Mucosa of descending colon (tissue), 3 donors: ENCODE measurements around the gene LHFPL3. TPM values are rescaled to one million over a fixed set of nuclear protein-coding genes. Genes with fewer than 3 reads are reported as not detected.

Source experiments
- ATAC-seq: fragments of 200-7000 bp; cut with Tn5 transposase; one replicate; pipeline ENCODE4 v1.9.1; 2020; ENCODE audit warnings: mild to moderate bottlenecking, moderate library complexity
- DNase-seq, 3 donors: peaks; one replicate each; pipeline ENCODE4 v3.0.0-alpha.2; 2020
- H3K36me3 ChIP-seq: fragments of 200-600 bp; one replicate; pipeline ENCODE4 v1.8.0; 2021; ENCODE audit warnings: low read depth, mild to moderate bottlenecking
- H3K4me1 ChIP-seq: fragments of 200-600 bp; one replicate; pipeline ENCODE4 v1.8.0; 2021; ENCODE audit warnings: low read depth, mild to moderate bottlenecking
- H3K4me3 ChIP-seq: fragments of 200-600 bp; one replicate; pipeline ENCODE4 v1.8.0; 2021; ENCODE audit warnings: mild to moderate bottlenecking
- H3K9me3 ChIP-seq: fragments of 200-600 bp; one replicate; pipeline ENCODE4 v1.8.0; 2021; ENCODE audit warnings: mild to moderate bottlenecking
- CTCF ChIP-seq: fragments of 200-600 bp; IDR thresholded peaks from one replicate; pipeline ENCODE4 v1.8.0; 2022; ENCODE audit warnings: antibody characterized with exemption, mild to moderate bottlenecking
- intact Hi-C, 2 donors: fragments of 100-400 bp; cut with DNase I in 1 of 2; cut with micrococcal nuclease in 1 of 2; formaldehyde crosslinking; loops; one replicate each; pipeline versions ENCODE4 v1.11.0 to v1.11.1; 2022; cut with DNase I, micrococcal nuclease
- total RNA-seq, 3 donors: library from RNA; stranded (reverse); fragmentation: NEBNext Ultra II Directional in 2 of 3; extraction: Animal tissue kit (Norgen Biotek cat#: 25700) in 2 of 3; gene quantifications; one replicate each; pipeline versions ENCODE4 v1.2.1 to v1.2.4, GENCODE V29; 2021 to 2023
- donor health status: DM: no; HTN: no; CAD: no; lungs with moderate emphysema.
- donor health status: DM: no; HTN: no; CAD: no.
- donor health status: DM: no; HTN: yes; CAD: no.

The LHFPL3 gene
- total RNA-seq, 3 donors from 2014 or later, result 0.26 to 0.57 (median 0.31) TPM

GRCh38 chr7:104772405-104773345, 444.3 kb downstream of the LHFPL3 start:
- Histone ChIP-seq H3K4me1 (no peaks in the 10 kb centered on the region), H3K9me3 (no peaks in the 10 kb centered on the region), H3K4me3 (no peak overlapping the region), H3K36me3 (no peaks in the 10 kb centered on the region)
- intact Hi-C loops, result no loop called here
- no peak for TF ChIP-seq CTCF
- no peak for DNase-seq
- ATAC-seq, result no peak

GRCh38 chr7:104773796-104774195, 445.4 kb downstream of the LHFPL3 start:
- H3K4me3 ChIP-seq, result no peak overlapping the region
- no peaks in the 10 kb centered on the region for H3K4me1 ChIP-seq
- intact Hi-C loops, result no loop called here
- DNase-seq (no peak), ATAC-seq (peak; percentile 45)
- H3K9me3 ChIP-seq, result no peaks in the 10 kb centered on the region
- no peaks in the 10 kb centered on the region for H3K36me3 ChIP-seq
- TF ChIP-seq CTCF, result no peak

- H3K36me3 ChIP-seq, result no peaks in the 10 kb centered on the region
- no peak overlapping the region for H3K4me3 ChIP-seq
- ATAC-seq (no peak), DNase-seq (no peak)
- no peaks in the 10 kb centered on the region for H3K4me1 ChIP-seq
- intact Hi-C loops, result no loop called here
- H3K9me3 ChIP-seq, result no peaks in the 10 kb centered on the region
- no peak for TF ChIP-seq CTCF
Observed at GRCh38 chr7:104775531-104775930, 447.1 kb downstream of the LHFPL3 start.

GRCh38 chr7:104777301-104777800, 448.9 kb downstream of the LHFPL3 start:
- Histone ChIP-seq H3K4me3 (no peak overlapping the region), H3K9me3 (no peaks in the 10 kb centered on the region), H3K4me1 (no peaks in the 10 kb centered on the region), H3K36me3 (no peaks in the 10 kb centered on the region)
- intact Hi-C loops, result no loop called here
- DNase-seq (no peak), ATAC-seq (no peak)
- no peak for TF ChIP-seq CTCF

GRCh38 chr7:104779888-104780287, 451.5 kb downstream of the LHFPL3 start:
- DNase-seq, result no peak
- Histone ChIP-seq H3K4me1 (no peaks in the 10 kb centered on the region), H3K36me3 (no peaks in the 10 kb centered on the region), H3K9me3 (no peaks in the 10 kb centered on the region), H3K4me3 (no peak overlapping the region)
- no peak for TF ChIP-seq CTCF
- ATAC-seq, result no peak
- intact Hi-C loops, result no loop called here
